ENCODE data around the gene LRCOL1.

GRCh38 chr12:132603240-132604150 lies 6.9 kb downstream of the LRCOL1 start:
- TF ChIP-seq CTCF (IDR thresholded peaks at IDR 0.05) (no peak), POLR2AphosphoS5 (IDR thresholded peaks at IDR 0.05) (no peak)

Measured in prostate gland (tissue), 2 donors.